ENCODE data around the gene JAZF1. TPM values are rescaled to one million over a fixed set of nuclear protein-coding genes. Genes with fewer than 3 reads are reported as not detected.

JAZF1 gene
- polyA plus RNA-seq, 1 donor = 11.4 TPM

DNA sequence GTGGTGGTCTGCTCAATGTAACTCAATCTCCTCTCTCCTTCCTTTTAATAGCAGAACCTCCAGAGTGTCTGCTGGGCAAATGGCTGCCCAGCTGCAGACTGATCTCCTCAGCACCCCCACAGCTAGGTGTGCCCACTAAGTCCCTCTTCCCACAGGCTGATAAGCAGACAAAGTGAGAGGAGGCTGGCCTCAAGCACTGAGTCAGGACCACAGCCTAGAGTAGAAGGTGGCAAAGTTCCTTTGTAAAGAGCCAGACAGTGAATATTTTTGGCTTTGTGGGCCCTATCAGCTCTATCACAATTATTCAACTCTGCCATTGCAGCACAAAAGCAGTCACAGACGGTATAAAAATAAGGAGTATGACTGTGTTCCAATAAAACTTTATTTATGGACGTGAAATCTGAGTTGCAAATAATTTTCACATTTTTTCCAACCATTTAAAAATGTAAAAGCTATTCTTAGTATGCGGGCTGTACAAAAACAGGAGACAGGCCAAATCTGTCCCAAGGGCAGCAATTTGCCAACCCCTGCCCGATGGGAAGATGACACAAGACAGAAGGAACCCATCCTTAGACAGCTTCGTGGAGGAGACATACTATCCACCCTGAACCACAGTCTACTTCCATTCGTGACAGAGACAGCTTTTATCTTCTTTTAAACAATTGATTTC is 23.4 kb downstream of the JAZF1 start:
- DNase-seq = no peak
- Histone ChIP-seq H3K4me3 (ENCODE audit: low read length) (no peak overlapping the region), H3K36me3 (ENCODE audit: control insufficient read depth, insufficient read depth, low read length) (no peaks in the 10 kb centered on the region), H3K27me3 (ENCODE audit: control insufficient read depth, insufficient read depth, low read length) (no peaks in the 10 kb centered on the region), H3K4me1 (ENCODE audit: control insufficient read depth, insufficient read depth, low read length) (no peaks in the 10 kb centered on the region), H3K9me3 (ENCODE audit: control insufficient read depth, low read depth, low read length) (no peaks in the 10 kb centered on the region), H3K27ac (ENCODE audit: low read length) (no peak overlapping the region)
- 90% methylated on average over 2 of the region's 6 CpGs for WGBS (ENCODE audit: insufficient coverage, low lambda C conversion rate)

DNA sequence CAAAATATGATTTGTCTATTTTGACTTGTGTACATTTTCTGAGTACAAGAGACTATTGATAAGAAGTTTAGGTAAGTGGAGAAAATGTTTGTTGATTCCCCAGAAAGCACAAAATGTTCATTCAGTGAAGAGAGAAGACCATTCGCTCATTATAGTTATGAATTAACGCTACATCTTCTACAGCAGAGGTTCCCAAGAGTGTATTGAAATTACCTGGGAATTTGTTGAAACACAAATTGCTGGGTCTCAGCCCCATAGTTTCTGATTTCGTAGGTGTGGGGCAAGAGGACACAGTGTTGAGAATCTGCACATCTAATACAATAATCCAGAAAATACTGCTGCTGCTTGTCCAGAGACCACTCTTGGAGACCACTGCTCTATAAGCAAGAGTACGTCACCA is 24.2 kb downstream of the JAZF1 start:
- no peaks in the 10 kb centered on the region for H3K9me3 ChIP-seq (ENCODE audit: control insufficient read depth, low read depth, low read length)
- H3K4me1 ChIP-seq (ENCODE audit: control insufficient read depth, insufficient read depth, low read length) = no peaks in the 10 kb centered on the region
- no peak for DNase-seq
- H3K27me3 ChIP-seq (ENCODE audit: control insufficient read depth, insufficient read depth, low read length) = no peaks in the 10 kb centered on the region
- H3K4me3 ChIP-seq (ENCODE audit: low read length) = no peak overlapping the region
- 100% methylated on average over 1 of the region's 4 CpGs for WGBS (ENCODE audit: insufficient coverage, low lambda C conversion rate)
- no peak overlapping the region for H3K27ac ChIP-seq (ENCODE audit: low read length)
- H3K36me3 ChIP-seq (ENCODE audit: control insufficient read depth, insufficient read depth, low read length) = no peaks in the 10 kb centered on the region

- Histone ChIP-seq H3K4me1 (ENCODE audit: control insufficient read depth, insufficient read depth, low read length) (no peaks in the 10 kb centered on the region), H3K27me3 (ENCODE audit: control insufficient read depth, insufficient read depth, low read length) (no peaks in the 10 kb centered on the region), H3K36me3 (ENCODE audit: control insufficient read depth, insufficient read depth, low read length) (no peaks in the 10 kb centered on the region), H3K4me3 (ENCODE audit: low read length) (no peak overlapping the region), H3K9me3 (ENCODE audit: control insufficient read depth, low read depth, low read length) (no peaks in the 10 kb centered on the region), H3K27ac (ENCODE audit: low read length) (no peak overlapping the region)
- DNase-seq = no peak
- WGBS (ENCODE audit: insufficient coverage, low lambda C conversion rate) = 100% methylated on average over 1 of the region's 3 CpGs
Observed at GRCh38 chr7:28155964-28156363, 24.6 kb downstream of the JAZF1 start.

DNA sequence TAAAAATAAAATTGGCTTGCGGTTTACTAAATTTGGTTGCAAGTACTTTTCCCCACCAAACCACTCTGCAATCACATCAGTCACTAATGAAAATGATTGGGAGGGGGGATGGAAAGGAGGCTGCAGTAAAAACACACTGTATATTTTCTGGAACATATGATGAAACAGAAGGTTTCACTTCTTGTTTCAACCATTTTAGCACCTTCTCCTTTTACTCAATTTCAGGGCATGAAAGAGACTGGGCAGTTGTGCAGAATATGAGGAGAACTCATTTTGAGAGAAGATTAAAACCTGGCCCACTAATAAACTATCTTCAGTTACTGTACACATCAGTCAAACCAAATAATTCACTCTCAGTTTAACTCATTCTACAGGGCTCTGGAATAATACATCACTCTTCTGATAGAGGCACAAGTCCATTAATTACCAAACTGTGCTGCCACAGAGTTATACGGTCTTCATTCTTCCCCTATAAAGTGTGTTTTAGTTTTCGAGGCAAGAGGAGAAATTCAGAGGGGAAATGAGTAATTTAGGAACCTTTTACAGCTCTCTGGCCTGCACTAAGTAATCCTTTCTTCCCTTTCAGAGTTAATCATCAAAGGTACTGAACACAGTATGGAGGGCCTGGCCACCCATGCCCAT is 25.5 kb downstream of the JAZF1 start:
- Histone ChIP-seq H3K9me3 (ENCODE audit: control insufficient read depth, low read depth, low read length) (no peaks in the 10 kb centered on the region), H3K4me1 (ENCODE audit: control insufficient read depth, insufficient read depth, low read length) (no peaks in the 10 kb centered on the region), H3K27me3 (ENCODE audit: control insufficient read depth, insufficient read depth, low read length) (no peaks in the 10 kb centered on the region), H3K27ac (ENCODE audit: low read length) (no peak overlapping the region), H3K36me3 (ENCODE audit: control insufficient read depth, insufficient read depth, low read length) (no peaks in the 10 kb centered on the region), H3K4me3 (ENCODE audit: low read length) (no peak overlapping the region)
- DNase-seq = no peak
- 100% methylated on average over 1 of the region's 3 CpGs for WGBS (ENCODE audit: insufficient coverage, low lambda C conversion rate)

- Histone ChIP-seq H3K36me3 (ENCODE audit: control insufficient read depth, insufficient read depth, low read length) (no peaks in the 10 kb centered on the region), H3K4me3 (ENCODE audit: low read length) (no peak overlapping the region), H3K9me3 (ENCODE audit: control insufficient read depth, low read depth, low read length) (no peaks in the 10 kb centered on the region), H3K27me3 (ENCODE audit: control insufficient read depth, insufficient read depth, low read length) (no peaks in the 10 kb centered on the region), H3K4me1 (ENCODE audit: control insufficient read depth, insufficient read depth, low read length) (no peaks in the 10 kb centered on the region), H3K27ac (ENCODE audit: low read length) (no peak overlapping the region)
- no peak for DNase-seq
- 78% methylated on average over 4 of the region's 4 CpGs for WGBS (ENCODE audit: insufficient coverage, low lambda C conversion rate)
Observed at GRCh38 chr7:28152594-28152993, 28.0 kb downstream of the JAZF1 start.

DNA sequence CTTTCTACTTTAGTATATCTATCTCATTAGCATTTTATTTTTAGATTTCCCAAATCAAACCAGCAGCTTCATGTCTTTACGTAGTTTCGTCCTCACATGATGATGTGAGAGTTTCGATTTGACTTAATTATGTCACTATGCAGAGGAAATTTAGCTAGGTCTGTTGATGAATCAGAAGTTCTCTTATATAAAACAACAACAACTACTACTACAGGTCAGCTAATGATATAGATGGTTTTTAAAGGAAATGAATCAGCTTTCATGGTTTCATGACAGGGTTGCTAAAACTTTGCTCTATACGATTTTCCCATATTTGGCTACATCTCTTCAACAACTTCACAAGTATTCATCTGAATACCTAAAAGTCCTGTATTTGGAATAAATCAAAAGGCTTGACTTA is 28.6 kb downstream of the JAZF1 start:
- no peaks in the 10 kb centered on the region for H3K27me3 ChIP-seq (ENCODE audit: control insufficient read depth, insufficient read depth, low read length)
- no peak overlapping the region for H3K27ac ChIP-seq (ENCODE audit: low read length)
- WGBS (ENCODE audit: insufficient coverage, low lambda C conversion rate) = 77% methylated on average over 3 of the region's 4 CpGs
- H3K4me3 ChIP-seq (ENCODE audit: low read length) = no peak overlapping the region
- H3K36me3 ChIP-seq (ENCODE audit: control insufficient read depth, insufficient read depth, low read length) = no peaks in the 10 kb centered on the region
- H3K4me1 ChIP-seq (ENCODE audit: control insufficient read depth, insufficient read depth, low read length) = no peaks in the 10 kb centered on the region
- no peak for DNase-seq
- H3K9me3 ChIP-seq (ENCODE audit: control insufficient read depth, low read depth, low read length) = no peaks in the 10 kb centered on the region

DNA sequence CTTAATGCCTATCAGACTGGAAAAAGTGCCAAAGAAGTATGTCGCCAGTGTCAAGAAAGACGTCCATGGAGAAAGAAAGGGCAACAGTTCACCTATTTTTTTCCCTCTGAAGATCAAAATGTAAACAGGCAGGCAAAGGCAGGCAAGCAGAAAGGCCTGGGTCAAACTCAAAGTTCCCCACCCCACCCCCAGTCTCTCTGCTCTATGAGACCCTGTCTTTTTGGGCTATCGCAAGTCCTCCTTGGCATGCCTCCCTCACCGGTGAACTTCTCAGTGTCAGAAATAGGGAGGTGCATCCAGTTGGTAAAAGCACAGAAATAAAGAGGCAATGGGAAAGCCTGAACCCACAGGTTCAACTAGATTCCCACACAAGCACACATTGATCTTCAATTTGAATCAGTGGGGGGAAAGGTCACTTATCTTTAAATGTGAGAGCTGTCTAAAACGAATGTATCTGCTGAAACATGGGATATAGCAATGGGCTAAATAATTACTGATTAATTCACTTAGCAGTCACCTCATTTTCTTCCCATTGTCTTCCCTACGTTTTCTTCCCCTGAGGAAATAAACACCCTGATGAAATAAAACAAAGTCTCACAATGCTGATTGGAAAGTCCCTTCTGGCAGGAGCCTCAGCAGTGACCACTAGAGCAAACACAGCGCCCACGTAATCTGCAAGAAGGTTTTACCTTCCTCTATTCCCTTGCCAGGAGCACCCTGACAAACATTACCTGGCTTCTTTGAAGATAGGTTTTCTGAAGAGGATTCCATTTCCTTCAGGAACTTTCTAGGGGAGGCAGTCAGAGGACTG is 31.1 kb downstream of the JAZF1 start:
- no peak for DNase-seq
- H3K4me3 ChIP-seq (ENCODE audit: low read length) = no peak overlapping the region
- H3K9me3 ChIP-seq (ENCODE audit: control insufficient read depth, low read depth, low read length) = no peaks in the 10 kb centered on the region
- H3K36me3 ChIP-seq (ENCODE audit: control insufficient read depth, insufficient read depth, low read length) = no peaks in the 10 kb centered on the region
- no peaks in the 10 kb centered on the region for H3K4me1 ChIP-seq (ENCODE audit: control insufficient read depth, insufficient read depth, low read length)
- H3K27me3 ChIP-seq (ENCODE audit: control insufficient read depth, insufficient read depth, low read length) = no peaks in the 10 kb centered on the region
- 32% methylated on average over 3 of the region's 8 CpGs for WGBS (ENCODE audit: insufficient coverage, low lambda C conversion rate)
- no peak overlapping the region for H3K27ac ChIP-seq (ENCODE audit: low read length)

- WGBS (ENCODE audit: insufficient coverage, low lambda C conversion rate) = no CpG with 5 or more reads among the region's 2 CpGs
- no peak overlapping the region for H3K4me3 ChIP-seq (ENCODE audit: low read length)
- no peaks in the 10 kb centered on the region for H3K9me3 ChIP-seq (ENCODE audit: control insufficient read depth, low read depth, low read length)
- no peak overlapping the region for H3K27ac ChIP-seq (ENCODE audit: low read length)
- no peaks in the 10 kb centered on the region for H3K36me3 ChIP-seq (ENCODE audit: control insufficient read depth, insufficient read depth, low read length)
- DNase-seq = no peak
- H3K27me3 ChIP-seq (ENCODE audit: control insufficient read depth, insufficient read depth, low read length) = no peaks in the 10 kb centered on the region
- no peaks in the 10 kb centered on the region for H3K4me1 ChIP-seq (ENCODE audit: control insufficient read depth, insufficient read depth, low read length)
Observed at GRCh38 chr7:28145931-28146330, 34.7 kb downstream of the JAZF1 start.

DNA sequence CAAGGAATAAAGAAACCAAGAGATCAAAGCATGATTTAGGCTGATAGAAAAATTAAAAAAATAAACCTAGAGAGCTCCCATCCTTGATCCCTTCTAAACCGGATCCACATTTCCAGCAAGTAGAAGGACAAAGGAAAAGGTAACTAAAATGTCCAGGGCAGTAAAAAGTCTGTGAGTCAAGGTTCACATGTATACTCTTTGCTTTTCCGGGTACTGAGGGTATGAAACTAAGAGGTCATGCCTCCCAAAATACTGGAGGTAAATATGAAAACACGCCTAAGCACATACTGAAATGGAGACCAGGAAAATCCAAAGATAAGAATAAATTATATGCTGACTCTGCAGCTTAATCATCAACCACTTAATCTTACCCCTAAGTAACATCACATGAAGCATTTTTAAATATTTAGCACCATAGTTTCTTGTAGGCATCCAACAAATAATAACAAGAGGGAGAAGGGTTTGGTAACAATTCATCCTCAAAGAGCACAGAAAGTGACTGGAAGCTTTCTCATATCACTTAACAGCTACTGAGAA is 35.4 kb downstream of the JAZF1 start:
- Histone ChIP-seq H3K36me3 (ENCODE audit: control insufficient read depth, insufficient read depth, low read length) (no peaks in the 10 kb centered on the region), H3K27ac (ENCODE audit: low read length) (no peak overlapping the region), H3K9me3 (ENCODE audit: control insufficient read depth, low read depth, low read length) (no peaks in the 10 kb centered on the region), H3K27me3 (ENCODE audit: control insufficient read depth, insufficient read depth, low read length) (no peaks in the 10 kb centered on the region), H3K4me1 (ENCODE audit: control insufficient read depth, insufficient read depth, low read length) (no peaks in the 10 kb centered on the region), H3K4me3 (ENCODE audit: low read length) (no peak overlapping the region)
- no peak for DNase-seq
- WGBS (ENCODE audit: insufficient coverage, low lambda C conversion rate) = no CpG with 5 or more reads among the region's 3 CpGs

DNA sequence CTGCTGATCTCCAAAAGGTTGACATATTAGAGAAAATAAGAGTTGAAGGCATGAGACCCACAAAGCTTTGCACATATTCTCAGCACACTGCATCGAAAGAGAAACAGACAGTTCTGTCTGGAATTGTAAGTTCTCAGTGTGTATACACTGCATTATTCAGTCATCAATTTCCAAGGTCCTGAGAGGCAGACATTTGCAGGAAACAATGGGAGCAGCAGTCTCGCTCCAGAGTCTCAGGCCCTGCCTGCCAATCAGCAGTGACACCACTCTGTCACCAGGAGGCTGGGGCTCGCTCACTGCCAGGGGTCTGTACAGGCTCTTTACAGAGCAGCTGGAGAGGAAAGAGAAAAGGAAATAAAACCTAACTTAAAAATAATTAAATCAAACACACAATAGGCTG is 36.3 kb downstream of the JAZF1 start:
- H3K36me3 ChIP-seq (ENCODE audit: control insufficient read depth, insufficient read depth, low read length) = no peaks in the 10 kb centered on the region
- no peaks in the 10 kb centered on the region for H3K9me3 ChIP-seq (ENCODE audit: control insufficient read depth, low read depth, low read length)
- no peaks in the 10 kb centered on the region for H3K27me3 ChIP-seq (ENCODE audit: control insufficient read depth, insufficient read depth, low read length)
- H3K4me3 ChIP-seq (ENCODE audit: low read length) = no peak overlapping the region
- H3K27ac ChIP-seq (ENCODE audit: low read length) = no peak overlapping the region
- no peak for DNase-seq
- no CpG with 5 or more reads among the region's 3 CpGs for WGBS (ENCODE audit: insufficient coverage, low lambda C conversion rate)
- H3K4me1 ChIP-seq (ENCODE audit: control insufficient read depth, insufficient read depth, low read length) = no peaks in the 10 kb centered on the region

Data from large intestine (tissue), 3 donors.